GM18499 (cell line): Measurements from ENCODE around the gene CDC73.

Source experiments
- ATAC-seq: cut with Tn5 transposase; IDR thresholded peaks from one replicate; pipeline ENCODE4 v1.9.1; 2021; ENCODE audit warnings: moderate number of reproducible peaks; ENCODE audit not compliant: insufficient read depth, unreplicated experiment

Gene CDC73

GRCh38 chr1:193121616-193122593 is at the start of gene CDC73:
CDC73 (plus strand) TSS chr1:193122031; CDS start chr1:193122201, 170 bp downstream.
- ATAC-seq = peak; percentile 89

GRCh38 chr1:193077991-193078390 is 43.8 kb upstream of the CDC73 start:
- ATAC-seq = no peak

- ATAC-seq = no peak
These were observed 42.6 kb upstream of the CDC73 start for GRCh38 chr1:193079187-193079586.

GRCh38 chr1:193083365-193084088 is 38.3 kb upstream of the CDC73 start:
- ATAC-seq = peak; percentile 96

- no peak for ATAC-seq
These were observed 36.6 kb upstream of the CDC73 start for GRCh38 chr1:193085263-193085662.

- ATAC-seq = no peak
These were observed 35.5 kb upstream of the CDC73 start for GRCh38 chr1:193086342-193086741.

- ATAC-seq = no peak
These were observed 33.9 kb upstream of the CDC73 start for GRCh38 chr1:193087893-193088292.

GRCh38 chr1:193090865-193091264 is 31.0 kb upstream of the CDC73 start:
- no peak for ATAC-seq

- ATAC-seq = no peak
These were observed 27.7 kb upstream of the CDC73 start for GRCh38 chr1:193094112-193094511.

GRCh38 chr1:193102662-193103061 is 19.2 kb upstream of the CDC73 start:
- no peak for ATAC-seq

GRCh38 chr1:193103759-193104501 is 17.9 kb upstream of the CDC73 start:
- no peak for ATAC-seq

GRCh38 chr1:193104502-193104906 is 17.3 kb upstream of the CDC73 start:
- peak; percentile 5 for ATAC-seq

GRCh38 chr1:193104907-193105820 is 16.7 kb upstream of the CDC73 start, which contains the start of gene GLRX2:
GLRX2 (minus strand) TSS chr1:193105414; CDS start chr1:193105382, 32 bp downstream.
- ATAC-seq = peak; percentile 64

- ATAC-seq = no peak
These were observed 16.0 kb upstream of the CDC73 start for GRCh38 chr1:193105821-193106177.

- ATAC-seq = no peak
These were observed 13.4 kb upstream of the CDC73 start for GRCh38 chr1:193108471-193108870.

- no peak for ATAC-seq
These were observed 12.2 kb upstream of the CDC73 start for GRCh38 chr1:193109619-193110018.

GRCh38 chr1:193110246-193110645 is 11.6 kb upstream of the CDC73 start:
- no peak for ATAC-seq

- no peak for ATAC-seq
These were observed 11.0 kb upstream of the CDC73 start for GRCh38 chr1:193110864-193111263.

GRCh38 chr1:193111641-193112090 is 10.2 kb upstream of the CDC73 start:
- no peak for ATAC-seq
